Right lobe of liver (tissue), 6 donors: ENCODE results near the gene IL12B. TPM values are rescaled to one million over a fixed set of nuclear protein-coding genes. Genes with fewer than 3 reads are reported as not detected.
"Not testable (repeated sequence)": the region's sequence is repeated elsewhere in the genome, so short reads cannot be mapped to it uniquely, and the experiment has no call there.

Source experiments
- ATAC-seq, 4 donors: fragments of 200-7000 bp; cut with Tn5 transposase; one replicate each; pipeline ENCODE4 v1.9.1; 2020; ENCODE audit warnings: mild to moderate bottlenecking in 4 of 4, moderate library complexity in 4 of 4
- DNase-seq, 3 donors: peaks; one replicate each; pipeline ENCODE4 v3.0.0-alpha.2; 2020
- H3K27ac ChIP-seq, 3 donors: fragments of 200-600 bp; one replicate each; pipeline ENCODE4 v1.8.0; 2022
- H3K27me3 ChIP-seq, 2 donors: fragments of 200-600 bp; one replicate each; pipeline ENCODE4 v1.8.0; 2022
- H3K36me3 ChIP-seq, 4 donors: fragments of 200-600 bp; sonication (generic) in 1 of 4; one replicate each; pipeline versions ENCODE4 v1.5.1 to v1.8.0; 2017 to 2022; ENCODE audit warnings: control low read depth in 1 of 4
- H3K4me1 ChIP-seq, 4 donors: fragments of 200-600 bp; sonication (generic) in 1 of 4; one replicate each; pipeline versions ENCODE4 v1.5.1 to v1.8.0; 2017 to 2022; ENCODE audit warnings: control low read depth in 1 of 4
- H3K4me3 ChIP-seq, 3 donors: fragments of 200-600 bp; one replicate each; pipeline ENCODE4 v1.8.0; 2022
- H3K9me3 ChIP-seq, 4 donors: fragments of 200-600 bp; sonication (generic) in 1 of 4; one replicate each; pipeline versions ENCODE4 v1.5.1 to v1.8.0; 2017 to 2022; ENCODE audit warnings: control low read depth in 1 of 4
- CTCF ChIP-seq, 4 donors: fragments of 200-600 bp in 3 of 4; fragments of 450-650 bp in 1 of 4; IDR thresholded peaks; one replicate each; pipeline versions ENCODE4 v1.5.1 to v1.8.0; 2016 to 2022; ENCODE audit warnings: antibody characterized with exemption in 4 of 4, mild to moderate bottlenecking in 2 of 4
- POLR2A ChIP-seq: fragments of 450-650 bp; IDR thresholded peaks from one replicate; pipeline ENCODE4 v1.6.1; 2017; ENCODE audit warnings: antibody characterized with exemption, mild to moderate bottlenecking
- WGBS: methylation state at CpG from one replicate; pipeline ENCODE4 v1.1.6; 2018; ENCODE audit warnings: low coverage, low lambda C conversion rate; ENCODE audit not compliant: insufficient coverage; ENCODE audit errors: missing lambda C conversion rate; 5-methylcytosine and 5-hydroxymethylcytosine counted together
- intact Hi-C, 2 donors: fragments of 100-400 bp; cut with DNase I; formaldehyde crosslinking; loops; one replicate each; pipeline versions ENCODE4 v1.11.2 to v1.14.1; 2022
- total RNA-seq, 6 experiments: library from RNA; depleted of rRNA in 2 of 6; stranded (reverse); fragments of >200 nt in 2 of 6; fragmentation: NEBNext Ultra II Directional in 3 of 6; extraction: Animal tissue kit (Norgen Biotek cat#: 25700) in 3 of 6; gene quantifications; one replicate each; pipeline versions ENCODE4 v1.1.0 to v1.2.4, GENCODE V29; 2016 to 2023
- donor health status: DM: no; HTN: yes; CAD: no.
- donor health status: DM: no; HTN: no; CAD: no.
- donor health status: DM: no; HTN: no; CAD: no.
- donor health status: DM: no; HTN: yes; CAD: no.
- donor health status: DM: no; HTN: yes; CAD: no.

IL12B gene
- total RNA-seq, 6 experiments from 2014 or later: not detected

GRCh38 chr5:159359408-159359807 is 29.1 kb upstream of the IL12B start:
- ATAC-seq (peak in 1 of 4 donors; percentile 22), DNase-seq (no peak)
- intact Hi-C loops: no loop called here
- no peaks in the 10 kb centered on the region for H3K9me3 ChIP-seq
- WGBS: 63% methylated on average over 2 of the region's 2 CpGs
- H3K36me3 ChIP-seq: no peaks in the 10 kb centered on the region
- H3K27ac ChIP-seq: no peak overlapping the region
- no peak for TF ChIP-seq POLR2A
- TF ChIP-seq CTCF (IDR thresholded peaks at IDR 0.05): no peak
- no peak overlapping the region for H3K4me3 ChIP-seq
- no peaks in the 10 kb centered on the region for H3K27me3 ChIP-seq
- H3K4me1 ChIP-seq: no peaks in the 10 kb centered on the region

DNA sequence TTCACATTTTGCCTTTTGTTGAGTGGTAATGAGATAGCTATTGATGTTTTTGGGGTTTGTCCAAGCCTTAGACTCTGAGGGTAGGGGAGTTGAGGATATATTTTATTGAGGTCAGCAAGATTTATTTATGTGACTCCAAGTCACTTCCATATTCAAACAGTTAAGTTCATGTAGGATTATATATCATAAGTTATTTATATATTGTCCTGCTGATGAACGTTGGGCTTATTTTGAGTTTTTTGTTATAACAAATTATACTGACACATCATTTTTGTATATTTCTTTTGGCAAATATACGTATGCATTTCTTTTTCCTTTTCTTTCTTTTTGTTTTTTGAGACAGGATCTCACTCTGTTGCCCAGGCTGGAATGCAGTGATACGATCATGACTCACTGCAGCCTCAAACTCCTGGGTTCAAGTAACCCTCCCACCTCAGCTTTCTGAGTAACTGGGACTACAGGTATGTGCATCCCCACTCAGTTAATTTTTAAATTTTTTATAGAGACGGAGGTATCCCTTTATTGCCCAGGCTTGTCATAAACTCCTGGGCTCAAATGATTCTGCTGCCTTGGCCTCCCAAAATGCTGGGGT is 23.5 kb upstream of the IL12B start:
- H3K36me3 ChIP-seq: no peaks in the 10 kb centered on the region
- no peak for ATAC-seq
- H3K9me3 ChIP-seq: no peaks in the 10 kb centered on the region
- no peaks in the 10 kb centered on the region for H3K27me3 ChIP-seq
- H3K4me1 ChIP-seq: no peaks in the 10 kb centered on the region
- H3K27ac ChIP-seq: no peak overlapping the region
- intact Hi-C loops: no loop called here
- WGBS: 60% methylated on average over 4 of the region's 4 CpGs
- no peak for DNase-seq
- TF ChIP-seq CTCF (IDR thresholded peaks at IDR 0.05) (no peak), POLR2A (no peak)
- H3K4me3 ChIP-seq: no peak overlapping the region

DNA sequence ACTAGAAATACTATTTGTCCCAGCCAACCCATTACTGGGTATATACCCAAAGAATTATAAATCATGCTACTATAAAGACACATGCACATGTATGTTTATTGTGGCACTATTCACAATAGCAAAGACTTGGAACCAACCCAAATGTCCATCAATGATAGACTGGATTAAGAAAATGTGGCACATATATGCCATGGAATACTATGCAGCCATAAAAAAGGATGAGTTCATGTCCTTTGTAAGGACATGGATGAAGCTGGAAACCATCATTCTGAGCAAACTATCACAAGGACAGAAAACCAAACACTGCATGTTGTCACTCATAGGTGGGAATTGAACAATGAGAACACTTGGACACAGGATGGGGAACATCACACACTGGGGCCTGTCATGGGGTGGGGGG is 20.4 kb upstream of the IL12B start:
- H3K27ac ChIP-seq, H3K27me3 ChIP-seq, H3K4me3 ChIP-seq, DNase-seq, H3K36me3 ChIP-seq, ATAC-seq, intact Hi-C loops, H3K9me3 ChIP-seq, H3K4me1 ChIP-seq: not testable (repeated sequence)

- ATAC-seq, DNase-seq, H3K4me1 ChIP-seq, H3K4me3 ChIP-seq, H3K27ac ChIP-seq, H3K36me3 ChIP-seq, H3K9me3 ChIP-seq, H3K27me3 ChIP-seq, intact Hi-C loops: not testable (repeated sequence)
- 41% methylated on average over 2 of the region's 2 CpGs for WGBS
Measured at GRCh38 chr5:159350216-159350615, 19.9 kb upstream of the IL12B start.

GRCh38 chr5:159345861-159346260 is 15.6 kb upstream of the IL12B start:
- Histone ChIP-seq H3K36me3 (no peaks in the 10 kb centered on the region), H3K27ac (no peak overlapping the region), H3K27me3 (no peaks in the 10 kb centered on the region), H3K4me3 (no peak overlapping the region), H3K4me1 (no peaks in the 10 kb centered on the region), H3K9me3 (no peaks in the 10 kb centered on the region)
- WGBS: 64% methylated on average over 4 of the region's 4 CpGs
- no peak for DNase-seq
- no peak for ATAC-seq
- intact Hi-C loops: no loop called here
- TF ChIP-seq CTCF (IDR thresholded peaks at IDR 0.05): no peak
- no peak for TF ChIP-seq POLR2A

DNA sequence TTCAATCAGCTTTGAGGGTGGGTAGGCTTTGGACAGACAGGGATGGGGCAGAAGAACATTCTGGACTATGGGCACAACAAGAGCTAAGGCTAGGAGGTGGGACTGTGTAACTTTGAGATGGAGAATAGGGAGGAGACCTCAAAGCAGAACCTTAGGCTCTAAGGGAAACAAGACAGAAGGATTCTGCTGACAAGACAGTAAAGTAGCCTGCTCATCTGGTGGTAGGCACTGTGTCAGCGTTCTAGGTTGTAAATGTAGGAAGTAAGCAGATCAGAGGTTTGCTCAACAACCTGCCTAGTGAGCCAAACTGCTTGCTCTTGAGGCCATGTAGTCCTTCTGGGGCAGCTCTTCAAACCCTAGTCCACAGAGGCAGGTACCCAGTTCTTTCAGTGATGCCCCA is 15.0 kb upstream of the IL12B start:
- DNase-seq (no peak), ATAC-seq (peak; percentile 12 to 40 (median 32))
- 0% methylated on average over 1 of the region's 1 CpG for WGBS
- Histone ChIP-seq H3K36me3 (no peaks in the 10 kb centered on the region), H3K27me3 (no peaks in the 10 kb centered on the region), H3K4me1 (no peaks in the 10 kb centered on the region), H3K4me3 (no peak overlapping the region), H3K27ac (no peak overlapping the region), H3K9me3 (no peaks in the 10 kb centered on the region)
- TF ChIP-seq CTCF (IDR thresholded peaks at IDR 0.05) (no peak), POLR2A (no peak)
- intact Hi-C loops: no loop called here
